ENCODE data around the gene ORC1.

Gene ORC1

GRCh38 chr1:52341655-52342260 lies 62.5 kb downstream of the ORC1 start:
- no peak for DNase-seq

DNA sequence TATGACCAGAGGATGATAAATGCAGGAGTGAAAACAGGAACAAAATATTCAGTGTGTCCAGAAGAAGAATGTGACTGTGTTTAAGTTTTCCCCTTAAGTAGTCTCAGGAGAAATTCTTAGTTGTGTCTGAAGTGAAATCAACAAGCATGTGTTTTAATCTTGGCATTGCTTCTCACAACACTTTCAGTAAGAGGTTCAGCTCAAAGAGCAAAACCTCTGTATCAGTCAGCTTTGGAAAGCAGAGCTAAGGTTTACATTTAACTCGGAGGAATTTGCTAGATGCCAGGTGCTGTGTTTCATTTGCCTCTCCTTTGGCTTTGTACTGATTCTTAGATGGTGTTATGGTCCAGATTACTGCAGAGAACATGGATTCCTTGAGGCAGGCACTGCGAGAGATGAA lies 66.8 kb downstream of the ORC1 start:
- DNase-seq = no peak

DNA sequence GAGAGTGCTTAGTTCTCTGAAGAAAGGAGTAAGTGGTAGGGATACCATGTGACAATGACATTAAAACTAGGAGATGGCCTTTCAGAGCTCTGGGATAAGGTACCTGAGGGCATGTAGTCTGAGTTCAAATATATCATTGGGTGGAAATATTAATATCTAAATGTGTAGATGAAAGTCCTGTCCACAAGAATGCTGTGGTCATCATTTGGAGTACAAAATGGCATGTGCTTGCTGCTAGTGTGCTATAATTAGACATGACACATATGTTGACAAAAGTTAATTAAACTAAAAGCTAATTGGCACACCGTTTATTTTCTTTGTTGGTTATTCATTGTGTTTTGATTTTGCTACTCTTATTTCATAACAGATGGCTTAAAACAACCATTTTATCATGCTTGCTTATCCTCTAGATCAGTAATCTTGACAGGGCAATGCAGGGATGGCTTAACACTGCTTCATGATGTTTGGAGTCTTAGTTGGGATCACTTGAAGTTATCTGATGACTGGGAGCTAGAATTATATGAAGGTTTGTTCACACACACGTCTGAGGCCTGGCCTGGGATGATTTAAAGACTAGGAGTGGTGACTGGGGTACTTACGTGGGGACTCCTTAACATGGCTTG lies 69.2 kb downstream of the ORC1 start:
- no peak for DNase-seq

- no peak for DNase-seq
These were observed 71.8 kb downstream of the ORC1 start for GRCh38 chr1:52332411-52332810.

- no peak for DNase-seq
These were observed 75.6 kb downstream of the ORC1 start for GRCh38 chr1:52328615-52329014.

DNA sequence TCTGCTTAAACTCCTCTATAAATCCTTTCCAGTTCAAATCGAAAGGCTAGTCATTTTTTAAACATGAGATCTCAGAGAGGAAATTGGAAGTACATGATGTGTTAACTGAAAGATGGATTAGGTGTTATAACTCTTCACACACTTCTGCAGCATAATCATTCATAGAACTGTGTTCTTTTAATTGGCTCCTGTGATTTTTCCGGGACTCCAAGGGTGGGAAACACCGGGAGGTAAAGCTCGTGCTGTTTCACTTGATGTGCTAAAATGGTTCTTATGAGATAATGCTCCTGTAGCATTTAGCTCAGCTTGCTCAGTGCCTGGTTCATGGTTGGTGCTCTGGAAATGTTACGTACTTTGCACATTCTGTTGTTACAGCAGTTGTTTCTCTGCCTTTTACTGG lies 78.4 kb downstream of the ORC1 start:
- no peak for DNase-seq

GRCh38 chr1:52323731-52324130 lies 80.5 kb downstream of the ORC1 start:
- DNase-seq = no peak

All from C1 segment of cervical spinal cord (tissue), 14 donors.